ENCODE measurements around the gene SYTL2.
A peak's percentile ranks its signal among the peaks of the same experiment; 100 is the strongest.

DNA sequence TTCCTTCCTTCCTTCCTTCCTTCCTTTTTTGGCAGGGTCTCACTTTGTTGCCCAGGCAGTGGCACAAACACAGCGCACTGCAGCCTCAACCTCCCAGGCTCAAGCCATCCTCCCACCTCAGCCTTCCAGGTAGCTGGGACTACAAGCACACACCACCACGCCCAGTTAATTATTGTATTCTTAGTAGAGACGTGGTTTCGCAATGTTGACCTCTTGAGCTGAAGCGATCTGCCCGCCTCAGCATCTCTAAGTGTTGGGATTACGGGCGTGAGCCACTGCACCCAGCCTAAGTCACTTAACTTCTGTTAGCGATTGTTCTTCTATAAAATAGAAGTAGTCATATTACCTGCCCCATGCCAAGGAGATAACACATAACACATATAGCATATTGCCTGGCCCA lies 2.8 kb upstream of the SYTL2 start:
- no peak for TF ChIP-seq RAD21 (IDR thresholded peaks at IDR 0.05; ENCODE audit: low read depth)
- TF ChIP-seq, protein P1, sequence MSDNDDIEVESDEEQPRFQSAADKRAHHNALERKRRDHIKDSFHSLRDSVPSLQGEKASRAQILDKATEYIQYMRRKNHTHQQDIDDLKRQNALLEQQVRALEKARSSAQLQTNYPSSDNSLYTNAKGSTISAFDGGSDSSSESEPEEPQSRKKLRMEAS (IDR thresholded peaks at IDR 0.05) = no peak
- no peak for TF ChIP-seq TAF1 (IDR thresholded peaks at IDR 0.05; ENCODE audit: low read depth)
- TF ChIP-seq CEBPB (IDR thresholded peaks at IDR 0.05) = peak; percentile 45
- TF ChIP-seq EP300 (IDR thresholded peaks at IDR 0.05; ENCODE audit: borderline replicate concordance) = no peak
- TF ChIP-seq TCF12 (IDR thresholded peaks at IDR 0.05; ENCODE audit: low read depth) = no peak
- TF ChIP-seq, protein P2, sequence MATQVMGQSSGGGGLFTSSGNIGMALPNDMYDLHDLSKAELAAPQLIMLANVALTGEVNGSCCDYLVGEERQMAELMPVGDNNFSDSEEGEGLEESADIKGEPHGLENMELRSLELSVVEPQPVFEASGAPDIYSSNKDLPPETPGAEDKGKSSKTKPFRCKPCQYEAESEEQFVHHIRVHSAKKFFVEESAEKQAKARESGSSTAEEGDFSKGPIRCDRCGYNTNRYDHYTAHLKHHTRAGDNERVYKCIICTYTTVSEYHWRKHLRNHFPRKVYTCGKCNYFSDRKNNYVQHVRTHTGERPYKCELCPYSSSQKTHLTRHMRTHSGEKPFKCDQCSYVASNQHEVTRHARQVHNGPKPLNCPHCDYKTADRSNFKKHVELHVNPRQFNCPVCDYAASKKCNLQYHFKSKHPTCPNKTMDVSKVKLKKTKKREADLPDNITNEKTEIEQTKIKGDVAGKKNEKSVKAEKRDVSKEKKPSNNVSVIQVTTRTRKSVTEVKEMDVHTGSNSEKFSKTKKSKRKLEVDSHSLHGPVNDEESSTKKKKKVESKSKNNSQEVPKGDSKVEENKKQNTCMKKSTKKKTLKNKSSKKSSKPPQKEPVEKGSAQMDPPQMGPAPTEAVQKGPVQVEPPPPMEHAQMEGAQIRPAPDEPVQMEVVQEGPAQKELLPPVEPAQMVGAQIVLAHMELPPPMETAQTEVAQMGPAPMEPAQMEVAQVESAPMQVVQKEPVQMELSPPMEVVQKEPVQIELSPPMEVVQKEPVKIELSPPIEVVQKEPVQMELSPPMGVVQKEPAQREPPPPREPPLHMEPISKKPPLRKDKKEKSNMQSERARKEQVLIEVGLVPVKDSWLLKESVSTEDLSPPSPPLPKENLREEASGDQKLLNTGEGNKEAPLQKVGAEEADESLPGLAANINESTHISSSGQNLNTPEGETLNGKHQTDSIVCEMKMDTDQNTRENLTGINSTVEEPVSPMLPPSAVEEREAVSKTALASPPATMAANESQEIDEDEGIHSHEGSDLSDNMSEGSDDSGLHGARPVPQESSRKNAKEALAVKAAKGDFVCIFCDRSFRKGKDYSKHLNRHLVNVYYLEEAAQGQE (IDR thresholded peaks at IDR 0.05; ENCODE audit: low read depth) = no peak
